Astrocyte of the spinal cord (primary cell): ENCODE data around the gene TBCE.
"Not testable (repeated sequence)": the region's sequence is repeated elsewhere in the genome, so short reads cannot be mapped to it uniquely, and the experiment has no call there.

ENCODE experiments used
- DNase-seq: peaks from one replicate; pipeline ENCODE4 v3.0.0; 2011; ENCODE audit warnings: low read depth, low spot score
- H3K4me3 ChIP-seq: 2 replicates; pipeline ENCODE4 v1.5.1; 2011; ENCODE audit warnings: low read depth, mild to moderate bottlenecking, low read length, moderate library complexity
- in situ Hi-C: cut with HindIII; loops from 2 replicates; pipeline ENCODE4 v1.10.0; 2017; ENCODE audit warnings: low sequenced_read_pairs
- TF ChIP-seq, protein P1 (sequence below): IDR thresholded peaks from 2 replicates; pipeline ENCODE4 v1.5.1; 2012; ENCODE audit warnings: low read depth, mild to moderate bottlenecking, low read length, inconsistent platforms

The TBCE gene

DNA sequence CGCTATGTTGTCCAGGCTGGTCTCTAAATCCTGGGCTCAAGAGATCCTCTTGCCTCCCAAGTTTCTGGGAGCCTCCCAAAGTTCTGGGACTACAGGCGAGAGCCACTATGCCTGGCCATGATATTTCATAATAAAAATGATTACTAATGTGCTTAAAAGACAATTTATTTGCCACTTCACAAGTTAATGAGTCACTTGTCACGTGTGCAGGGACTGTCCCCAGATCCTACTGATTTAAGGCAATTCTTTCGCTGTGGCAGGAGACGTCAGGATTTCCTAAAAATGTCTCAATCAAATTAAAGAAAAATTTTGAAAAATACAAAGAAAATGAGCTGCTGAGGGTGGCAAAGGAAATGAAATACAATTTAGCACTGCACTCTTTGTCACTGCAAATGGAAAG lies 93.5 kb downstream of the TBCE start:
- in situ Hi-C loops = no loop called here
- no peak overlapping the region for H3K4me3 ChIP-seq
- TF ChIP-seq, protein P1, sequence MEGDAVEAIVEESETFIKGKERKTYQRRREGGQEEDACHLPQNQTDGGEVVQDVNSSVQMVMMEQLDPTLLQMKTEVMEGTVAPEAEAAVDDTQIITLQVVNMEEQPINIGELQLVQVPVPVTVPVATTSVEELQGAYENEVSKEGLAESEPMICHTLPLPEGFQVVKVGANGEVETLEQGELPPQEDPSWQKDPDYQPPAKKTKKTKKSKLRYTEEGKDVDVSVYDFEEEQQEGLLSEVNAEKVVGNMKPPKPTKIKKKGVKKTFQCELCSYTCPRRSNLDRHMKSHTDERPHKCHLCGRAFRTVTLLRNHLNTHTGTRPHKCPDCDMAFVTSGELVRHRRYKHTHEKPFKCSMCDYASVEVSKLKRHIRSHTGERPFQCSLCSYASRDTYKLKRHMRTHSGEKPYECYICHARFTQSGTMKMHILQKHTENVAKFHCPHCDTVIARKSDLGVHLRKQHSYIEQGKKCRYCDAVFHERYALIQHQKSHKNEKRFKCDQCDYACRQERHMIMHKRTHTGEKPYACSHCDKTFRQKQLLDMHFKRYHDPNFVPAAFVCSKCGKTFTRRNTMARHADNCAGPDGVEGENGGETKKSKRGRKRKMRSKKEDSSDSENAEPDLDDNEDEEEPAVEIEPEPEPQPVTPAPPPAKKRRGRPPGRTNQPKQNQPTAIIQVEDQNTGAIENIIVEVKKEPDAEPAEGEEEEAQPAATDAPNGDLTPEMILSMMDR = no peak
- no peak for DNase-seq

DNA sequence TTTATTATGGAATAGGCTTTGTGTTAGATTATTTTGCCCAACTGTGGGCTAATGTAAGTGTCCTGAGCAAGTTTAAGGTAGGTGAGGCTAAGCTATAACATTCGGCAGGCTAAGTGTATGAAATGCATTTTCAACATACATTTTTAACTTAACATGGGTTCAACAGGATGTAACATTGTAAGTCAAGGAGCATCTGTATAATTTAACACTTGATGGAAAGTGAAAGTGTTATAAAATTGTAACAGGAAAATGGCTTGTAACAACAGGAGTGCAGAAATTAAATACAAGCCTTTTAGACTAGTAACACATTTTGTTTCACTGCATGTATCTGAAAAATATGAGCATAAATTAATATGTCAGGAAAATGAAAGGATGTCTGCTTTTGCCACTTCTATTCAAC lies 94.7 kb downstream of the TBCE start:
- TF ChIP-seq, protein P1 = no peak
- DNase-seq = no peak
- H3K4me3 ChIP-seq = no peak overlapping the region
- in situ Hi-C loops = no loop called here

DNA sequence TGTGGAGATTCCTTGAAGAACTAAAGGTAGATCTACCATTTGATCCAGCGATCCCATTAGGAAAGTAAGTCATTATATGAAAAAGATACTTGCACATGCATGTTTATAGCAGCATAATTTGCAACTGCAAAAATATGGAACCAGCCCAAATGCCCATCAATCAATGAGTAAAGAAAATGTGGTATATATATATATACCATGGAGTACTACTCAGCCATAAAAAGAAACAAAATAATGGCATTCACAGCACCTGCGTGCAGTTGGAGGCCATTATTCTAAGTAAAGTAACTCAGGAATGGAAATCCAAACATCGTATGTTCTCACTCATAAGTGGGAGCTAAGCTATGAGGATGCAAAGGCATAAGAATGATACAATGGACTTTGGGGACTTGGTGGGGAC lies 95.6 kb downstream of the TBCE start:
- in situ Hi-C loops = not testable (repeated sequence)

DNA sequence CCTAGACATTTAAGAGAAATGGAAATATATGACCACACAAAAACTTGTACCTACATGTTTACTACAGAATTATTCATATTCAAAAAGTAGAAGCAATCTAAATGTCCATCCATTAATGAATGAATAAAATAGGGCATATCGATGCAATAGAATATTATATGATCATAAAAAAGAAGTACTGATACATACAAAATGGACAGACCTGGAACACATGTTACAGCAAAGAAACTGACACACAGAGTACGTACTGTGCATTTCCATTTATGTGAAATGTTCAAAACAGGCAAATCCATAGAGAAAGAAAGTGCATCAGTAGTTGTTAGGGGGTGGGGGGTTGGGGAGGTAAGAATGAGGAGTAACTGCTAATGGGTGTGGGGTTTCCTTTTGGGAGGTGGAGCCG lies 97.8 kb downstream of the TBCE start:
- H3K4me3 ChIP-seq = no peak overlapping the region
- in situ Hi-C loops = no loop called here
- TF ChIP-seq, protein P1 = no peak
- DNase-seq = no peak

More for the DNA sequence above, 95.6 kb downstream of the TBCE start:
- H3K4me3 ChIP-seq, DNase-seq: not testable (repeated sequence)

DNA sequence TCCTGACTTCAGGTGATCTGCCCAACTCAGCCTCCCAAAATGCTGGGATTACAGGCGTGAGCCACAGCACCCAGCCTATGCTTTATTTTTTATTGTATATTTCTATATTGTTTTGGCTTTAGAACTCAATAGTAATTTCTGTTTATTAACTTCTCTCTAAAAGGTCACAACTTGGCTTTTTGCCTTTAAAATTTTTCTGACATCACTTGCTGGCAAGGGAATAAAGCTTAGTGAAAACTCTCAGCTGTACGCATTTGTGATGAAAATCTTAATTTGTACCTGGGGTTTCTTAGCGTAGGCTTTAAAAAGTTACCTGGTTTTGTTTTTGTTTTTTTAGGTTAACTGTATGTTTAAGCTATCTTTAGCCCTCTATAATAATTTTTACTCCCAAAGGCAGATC lies 100.8 kb downstream of the TBCE start:
- TF ChIP-seq, protein P1 = no peak
- DNase-seq = peak; percentile 17
- no peak overlapping the region for H3K4me3 ChIP-seq
- in situ Hi-C loops = no loop called here

DNA sequence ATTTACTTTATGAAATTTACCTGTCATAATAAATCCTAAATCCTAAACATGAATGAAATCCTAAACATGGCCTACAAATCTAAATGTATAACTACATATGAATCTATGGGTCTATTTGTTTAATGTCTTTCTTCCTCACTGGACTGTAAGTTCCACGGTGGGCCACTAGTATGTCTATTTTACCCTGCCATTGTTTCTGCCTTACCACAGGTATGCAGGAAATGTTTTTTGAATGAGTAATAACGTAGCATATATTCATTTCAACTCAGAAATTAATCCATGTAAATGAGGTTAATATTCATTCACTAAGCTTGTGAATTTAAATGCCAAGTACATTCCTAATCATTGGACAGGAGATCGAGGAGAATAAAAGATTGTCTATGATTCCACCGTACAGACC lies 101.7 kb downstream of the TBCE start:
- peak; percentile 73 for DNase-seq
- TF ChIP-seq, protein P1 = peak; percentile 18
- H3K4me3 ChIP-seq = no peak overlapping the region
- in situ Hi-C loops = no loop called here

DNA sequence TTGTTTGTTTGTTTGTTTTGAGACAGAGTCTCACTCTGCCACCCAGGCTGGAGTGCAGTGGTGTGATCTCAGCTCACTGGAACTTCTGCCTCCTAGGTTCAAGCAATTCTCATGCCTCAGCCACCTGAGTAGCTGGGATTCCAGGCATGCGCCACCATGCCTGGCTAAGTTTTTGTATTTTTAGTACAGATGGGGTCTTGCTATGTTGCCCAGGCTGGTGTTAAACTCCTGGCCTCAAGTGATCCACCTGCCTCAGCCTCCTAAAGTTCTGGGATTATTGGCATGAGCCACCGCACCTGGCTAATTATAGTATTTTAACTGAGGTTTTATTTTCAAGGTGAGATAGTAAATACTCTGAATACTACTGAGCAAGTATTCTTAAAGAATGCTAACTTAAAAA lies 102.7 kb downstream of the TBCE start:
- H3K4me3 ChIP-seq, in situ Hi-C loops, DNase-seq: not testable (repeated sequence)

DNA sequence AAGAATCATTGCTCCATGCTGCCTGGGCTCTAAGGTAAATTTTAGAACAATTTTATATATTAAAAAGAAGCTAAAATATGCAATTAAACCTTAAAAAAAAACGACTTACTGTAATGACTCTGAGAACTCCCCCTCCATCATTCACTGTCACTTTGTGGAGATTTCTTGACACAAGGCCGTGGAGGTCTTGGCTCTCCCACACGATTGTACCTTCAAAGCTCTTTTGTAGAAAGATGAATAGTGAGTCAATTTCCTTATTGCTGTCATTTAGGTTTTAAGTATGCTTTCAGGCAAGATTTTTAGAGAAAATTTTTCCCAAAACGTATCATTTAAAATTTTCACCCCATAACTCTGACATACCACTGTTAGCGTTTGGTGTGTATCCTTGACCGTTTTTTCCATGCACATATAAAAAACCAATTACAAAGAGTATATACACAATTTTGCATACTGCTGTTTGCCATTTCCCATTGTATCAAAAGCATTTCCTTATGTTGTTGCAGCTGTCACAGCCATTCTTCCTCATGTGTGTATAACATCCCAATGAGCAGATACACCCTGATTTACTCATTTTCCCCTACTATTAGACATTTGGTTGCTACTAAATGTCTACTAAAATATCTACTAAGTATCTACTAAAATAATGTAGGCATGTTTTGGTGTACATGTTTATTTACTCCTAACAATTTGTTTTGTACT lies 103.7 kb downstream of the TBCE start:
- no peak for DNase-seq
- in situ Hi-C loops = no loop called here
- TF ChIP-seq, protein P1 = no peak
- no peak overlapping the region for H3K4me3 ChIP-seq
